ENCODE measurements around the gene C6orf52. TPM values are rescaled to one million over a fixed set of nuclear protein-coding genes. Genes with fewer than 3 reads are reported as not detected.

Gene C6orf52
- total and polyA plus RNA-seq, 2 of the 13 experiments (the other 11 are each of a cell fraction or from before 2014, with no cell fraction given) = 0.50 to 0.53 TPM

DNA sequence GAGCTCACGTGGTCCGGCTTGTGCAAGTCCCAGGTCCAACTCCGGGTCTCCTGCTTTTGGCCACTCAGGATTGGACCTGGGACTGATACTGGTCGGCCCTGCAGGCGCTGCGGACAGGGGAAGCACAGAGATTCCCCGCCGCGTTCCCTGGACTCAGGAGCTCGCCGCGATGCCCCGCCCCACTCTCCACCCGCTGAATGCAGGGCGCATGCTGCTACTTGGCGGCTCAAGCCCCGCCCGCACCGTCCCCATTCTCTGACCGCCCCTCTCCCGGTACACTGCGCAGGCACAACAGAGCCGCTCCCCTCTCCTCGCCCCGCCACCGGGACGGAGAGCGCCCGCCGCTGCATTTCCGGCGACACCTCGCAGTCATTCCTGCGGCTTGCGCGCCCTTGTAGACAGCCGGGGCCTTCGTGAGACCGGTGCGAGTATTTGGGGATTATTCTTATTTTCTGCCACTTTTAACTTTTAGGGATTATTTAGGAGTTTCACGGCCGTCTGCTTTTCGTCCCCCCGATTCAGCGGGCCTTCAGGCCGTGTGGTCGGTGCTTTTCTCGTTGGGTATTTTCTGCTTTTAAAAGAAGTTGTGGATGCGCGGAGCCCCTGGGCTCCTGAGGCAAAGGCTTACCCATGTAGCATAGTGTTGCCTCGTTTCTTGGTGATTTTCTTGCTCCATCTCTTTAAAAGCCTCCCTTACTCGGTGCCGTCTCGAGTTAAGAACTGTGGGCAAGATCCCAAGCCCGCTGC is 28.6 kb upstream of the C6orf52 start, which contains the start of gene TMEM14C (continued):
- peak; percentile 57; the same call in 1 of the 2 replicates for TF ChIP-seq ZNF652 (CRISPR knock-in tag; IDR thresholded peaks at IDR 0.05; ENCODE audit: borderline replicate concordance, low read depth)
- TF ChIP-seq, protein P1, sequence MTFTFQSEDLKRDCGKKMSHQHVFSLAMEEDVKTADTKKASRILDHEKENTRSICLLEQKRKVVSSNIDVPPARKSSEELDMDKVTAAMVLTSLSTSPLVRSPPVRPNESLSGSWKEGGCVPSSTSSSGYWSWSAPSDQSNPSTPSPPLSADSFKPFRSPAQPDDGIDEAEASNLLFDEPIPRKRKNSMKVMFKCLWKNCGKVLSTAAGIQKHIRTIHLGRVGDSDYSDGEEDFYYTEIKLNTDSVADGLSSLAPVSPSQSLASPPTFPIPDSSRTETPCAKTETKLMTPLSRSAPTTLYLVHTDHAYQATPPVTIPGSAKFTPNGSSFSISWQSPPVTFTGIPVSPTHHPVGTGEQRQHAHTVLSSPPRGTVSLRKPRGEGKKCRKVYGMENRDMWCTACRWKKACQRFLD (CRISPR knock-in tag; IDR thresholded peaks at IDR 0.05; ENCODE audit: borderline replicate concordance) = peak; percentile 86; the same call in 1 of the 2 replicates
- TF ChIP-seq, protein P2, sequence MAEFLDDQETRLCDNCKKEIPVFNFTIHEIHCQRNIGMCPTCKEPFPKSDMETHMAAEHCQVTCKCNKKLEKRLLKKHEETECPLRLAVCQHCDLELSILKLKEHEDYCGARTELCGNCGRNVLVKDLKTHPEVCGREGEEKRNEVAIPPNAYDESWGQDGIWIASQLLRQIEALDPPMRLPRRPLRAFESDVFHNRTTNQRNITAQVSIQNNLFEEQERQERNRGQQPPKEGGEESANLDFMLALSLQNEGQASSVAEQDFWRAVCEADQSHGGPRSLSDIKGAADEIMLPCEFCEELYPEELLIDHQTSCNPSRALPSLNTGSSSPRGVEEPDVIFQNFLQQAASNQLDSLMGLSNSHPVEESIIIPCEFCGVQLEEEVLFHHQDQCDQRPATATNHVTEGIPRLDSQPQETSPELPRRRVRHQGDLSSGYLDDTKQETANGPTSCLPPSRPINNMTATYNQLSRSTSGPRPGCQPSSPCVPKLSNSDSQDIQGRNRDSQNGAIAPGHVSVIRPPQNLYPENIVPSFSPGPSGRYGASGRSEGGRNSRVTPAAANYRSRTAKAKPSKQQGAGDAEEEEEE (CRISPR knock-in tag; IDR thresholded peaks at IDR 0.05; ENCODE audit: borderline replicate concordance) = peak; percentile 51; the same call in 1 of the 2 replicates
- peak; percentile 81 for TF ChIP-seq FOXA3 (CRISPR knock-in tag; IDR thresholded peaks at IDR 0.05)
- TF ChIP-seq ZBTB3 (CRISPR knock-in tag; IDR thresholded peaks at IDR 0.05; ENCODE audit: borderline replicate concordance, low read depth) = peak; percentile 94
- TF ChIP-seq ZBTB7A (CRISPR knock-in tag; IDR thresholded peaks at IDR 0.05) = peak; percentile 40; the same call in 1 of the 2 replicates
- TF ChIP-seq ZNF724P (CRISPR knock-in tag; IDR thresholded peaks at IDR 0.05; ENCODE audit: borderline replicate concordance) = 0 out of 2 replicates have a peak, but pooled peaks have one; percentile 71
- TF ChIP-seq, protein P3, sequence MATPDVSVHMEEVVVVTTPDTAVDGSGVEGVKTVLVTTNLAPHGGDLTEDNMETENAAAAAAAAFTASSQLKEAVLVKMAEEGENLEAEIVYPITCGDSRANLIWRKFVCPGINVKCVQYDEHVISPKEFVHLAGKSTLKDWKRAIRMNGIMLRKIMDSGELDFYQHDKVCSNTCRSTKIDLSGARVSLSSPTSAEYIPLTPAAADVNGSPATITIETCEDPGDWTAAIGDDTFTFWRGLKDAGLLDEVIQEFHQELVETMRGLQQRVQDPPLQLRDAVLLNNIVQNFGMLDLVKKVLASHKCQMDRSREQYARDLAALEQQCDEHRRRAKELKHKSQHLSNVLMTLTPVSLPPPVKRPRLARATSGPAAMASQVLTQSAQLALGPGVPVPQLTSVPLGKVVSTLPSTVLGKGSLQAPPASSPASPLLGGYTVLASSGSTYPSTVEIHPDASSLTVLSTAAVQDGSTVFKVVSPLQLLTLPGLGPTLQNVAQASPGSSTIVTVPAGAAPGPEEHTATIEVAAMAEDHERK (CRISPR knock-in tag; IDR thresholded peaks at IDR 0.05; ENCODE audit: low read depth) = 0 out of 2 replicates have a peak, but pooled peaks have one; percentile 23
- TF ChIP-seq ASH2L (IDR thresholded peaks at IDR 0.05; ENCODE audit: insufficient read length, low read depth, low read length) = peak; percentile 90
- TF ChIP-seq, protein P4, sequence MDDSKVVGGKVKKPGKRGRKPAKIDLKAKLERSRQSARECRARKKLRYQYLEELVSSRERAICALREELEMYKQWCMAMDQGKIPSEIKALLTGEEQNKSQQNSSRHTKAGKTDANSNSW (CRISPR knock-in tag; IDR thresholded peaks at IDR 0.05; ENCODE audit: borderline replicate concordance) = peak; percentile 93; the same call in 1 of the 2 replicates
- TF ChIP-seq HOXA3 (CRISPR knock-in tag; IDR thresholded peaks at IDR 0.05) = peak; percentile 91
- peak; percentile 84 for TF ChIP-seq ZSCAN25 (CRISPR knock-in tag; IDR thresholded peaks at IDR 0.05)
- TF ChIP-seq RFXAP (CRISPR knock-in tag; IDR thresholded peaks at IDR 0.05; ENCODE audit: borderline replicate concordance) = peak; percentile 73; the same call in 1 of the 2 replicates
- peak; percentile 75; the same call in 1 of the 2 replicates for TF ChIP-seq ZKSCAN8 (CRISPR knock-in tag; IDR thresholded peaks at IDR 0.05; ENCODE audit: borderline replicate concordance)
- TF ChIP-seq ARNTL (CRISPR knock-in tag; IDR thresholded peaks at IDR 0.05) = peak; percentile 99
- TF ChIP-seq FOXA1 (IDR thresholded peaks at IDR 0.05) = no peak
- TF ChIP-seq FOXA1 (CRISPR knock-in tag; IDR thresholded peaks at IDR 0.05) = peak; percentile 59; the same call in 1 of the 2 replicates
- TF ChIP-seq HCFC1 (IDR thresholded peaks at IDR 0.05; ENCODE audit: low read depth, low read length) = peak; percentile 42
- TF ChIP-seq RELA (CRISPR knock-in tag; IDR thresholded peaks at IDR 0.05) = peak; percentile 66; the same call in 1 of the 2 replicates
